Hindlimb muscle (tissue), 1 donor: Measurements from ENCODE around the gene C19orf53. TPM values are rescaled to one million over a fixed set of nuclear protein-coding genes. Genes with fewer than 3 reads are reported as not detected.
A peak's percentile ranks its signal among the peaks of the same experiment; 100 is the strongest.
"Not testable (repeated sequence)": the region's sequence is repeated elsewhere in the genome, so short reads cannot be mapped to it uniquely, and the experiment has no call there.

Source experiments
- DNase-seq: peaks from one replicate; pipeline ENCODE4 v3.0.0-alpha.2; 2013
- polyA plus RNA-seq: library from polyadenylated mRNA; unstranded; fragments of 120-200 nt; gene quantifications from one replicate; pipeline ENCODE4 v1.2.1, GENCODE V29; 2013; ENCODE audit not compliant: insufficient read length

Gene C19orf53
- polyA plus RNA-seq: 114 TPM

- DNase-seq: peak; percentile 95
Measured at GRCh38 chr19:13774217-13775191, at the start of gene C19orf53. TSS of gene C19orf53 (plus strand) at chr19:13774456. CDS start at chr19:13774478, 22 bp downstream.

GRCh38 chr19:13726323-13726722, 47.9 kb upstream of the C19orf53 start:
- no peak for DNase-seq

GRCh38 chr19:13727798-13728197, 46.5 kb upstream of the C19orf53 start:
- peak; percentile 47 for DNase-seq

GRCh38 chr19:13729859-13730258, 44.4 kb upstream of the C19orf53 start:
- DNase-seq: no peak

- DNase-seq: peak; percentile 97
Measured at GRCh38 chr19:13731147-13731964, 42.9 kb upstream of the C19orf53 start.

GRCh38 chr19:13732337-13732736, 41.9 kb upstream of the C19orf53 start:
- DNase-seq: no peak

GRCh38 chr19:13734751-13735150, 39.5 kb upstream of the C19orf53 start:
- DNase-seq: no peak

GRCh38 chr19:13738073-13738472, 36.2 kb upstream of the C19orf53 start:
- no peak for DNase-seq

GRCh38 chr19:13741893-13742292, 32.4 kb upstream of the C19orf53 start:
- no peak for DNase-seq

- no peak for DNase-seq
Measured at GRCh38 chr19:13742756-13743155, 31.5 kb upstream of the C19orf53 start.

GRCh38 chr19:13744174-13744573, 30.1 kb upstream of the C19orf53 start:
- no peak for DNase-seq

GRCh38 chr19:13747098-13747453, 27.2 kb upstream of the C19orf53 start:
- no peak for DNase-seq

GRCh38 chr19:13748169-13748828, 26.0 kb upstream of the C19orf53 start:
- DNase-seq: no peak

- no peak for DNase-seq
Measured at GRCh38 chr19:13751436-13751835, 22.8 kb upstream of the C19orf53 start.

- not testable (repeated sequence) for DNase-seq
Measured at GRCh38 chr19:13753622-13754021, 20.6 kb upstream of the C19orf53 start.

- DNase-seq: no peak
Measured at GRCh38 chr19:13756210-13756609, 18.0 kb upstream of the C19orf53 start.

GRCh38 chr19:13757805-13758772, 16.2 kb upstream of the C19orf53 start:
- no peak for DNase-seq

- DNase-seq: no peak
Measured at GRCh38 chr19:13758795-13759194, 15.5 kb upstream of the C19orf53 start.

GRCh38 chr19:13761423-13761822, 12.8 kb upstream of the C19orf53 start:
- DNase-seq: no peak

GRCh38 chr19:13762635-13763235, 11.5 kb upstream of the C19orf53 start:
- DNase-seq: no peak

- DNase-seq: no peak
Measured at GRCh38 chr19:13763265-13763664, 11.0 kb upstream of the C19orf53 start.
